OCI-LY3 (cell line): ENCODE results near the gene PXN.
"Not testable (repeated sequence)": the region's sequence is repeated elsewhere in the genome, so short reads cannot be mapped to it uniquely, and the experiment has no call there.

Experiments
- CTCF ChIP-seq: fragments of 200-600, 300-600 bp; sonication (generic); IDR thresholded peaks from 2 replicates; pipeline ENCODE4 v1.5.1; 2014; ENCODE audit warnings: antibody characterized with exemption, low read length, low read depth
- EZH2phosphoT487 ChIP-seq: fragments of 200-600 bp; shearing (Covaris generic); IDR thresholded peaks from 2 replicates; pipeline ENCODE4 v1.6.1; 2018; ENCODE audit warnings: antibody characterized with exemption, mixed run types, low read depth

DNA sequence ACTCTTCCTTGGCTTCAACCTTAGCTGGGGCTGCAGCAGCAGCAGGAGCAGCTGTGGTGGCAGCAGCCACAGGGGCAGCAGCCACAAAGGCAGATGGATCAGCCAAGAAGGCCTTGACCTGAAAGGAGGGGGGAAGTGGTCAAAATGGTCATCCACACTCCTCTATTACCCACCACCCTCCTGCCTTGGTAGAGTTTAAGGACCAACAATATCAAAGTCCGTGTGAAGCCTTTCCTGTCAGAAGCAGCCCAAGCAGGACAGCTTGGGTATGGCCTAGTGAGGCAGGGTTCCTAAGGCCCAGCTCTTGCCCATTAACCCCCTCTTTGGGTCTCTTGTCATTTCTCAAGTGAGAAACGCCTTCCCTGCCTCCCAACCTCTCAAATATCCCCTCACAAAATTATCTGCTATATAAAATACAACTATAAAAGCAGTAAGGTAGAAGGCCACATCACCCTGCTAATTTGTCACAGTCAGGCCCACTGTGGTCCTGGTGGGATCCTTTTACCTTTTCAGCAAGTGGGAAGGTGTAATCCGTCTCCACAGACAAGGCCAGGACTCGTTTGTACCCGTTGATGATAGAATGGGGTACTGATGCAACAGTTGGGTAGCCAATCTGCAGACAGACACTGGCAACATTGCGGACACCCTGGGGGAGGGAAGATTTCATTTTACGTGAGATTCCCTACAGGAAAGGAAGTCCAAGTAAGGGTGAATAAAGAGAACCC, 68.6 kb downstream of the PXN start:
- not testable (repeated sequence) for TF ChIP-seq CTCF, EZH2phosphoT487
